HG03558 (cell line): ENCODE results near the gene MEIOC.
"Not testable (repeated sequence)": the region's sequence is repeated elsewhere in the genome, so short reads cannot be mapped to it uniquely, and the experiment has no call there.

Experiments
- ATAC-seq: cut with Tn5 transposase; IDR thresholded peaks from one replicate; pipeline ENCODE4 v1.9.1; 2021; ENCODE audit warnings: moderate number of reproducible peaks; ENCODE audit not compliant: unreplicated experiment; ENCODE audit errors: extremely low read depth

The MEIOC gene

DNA sequence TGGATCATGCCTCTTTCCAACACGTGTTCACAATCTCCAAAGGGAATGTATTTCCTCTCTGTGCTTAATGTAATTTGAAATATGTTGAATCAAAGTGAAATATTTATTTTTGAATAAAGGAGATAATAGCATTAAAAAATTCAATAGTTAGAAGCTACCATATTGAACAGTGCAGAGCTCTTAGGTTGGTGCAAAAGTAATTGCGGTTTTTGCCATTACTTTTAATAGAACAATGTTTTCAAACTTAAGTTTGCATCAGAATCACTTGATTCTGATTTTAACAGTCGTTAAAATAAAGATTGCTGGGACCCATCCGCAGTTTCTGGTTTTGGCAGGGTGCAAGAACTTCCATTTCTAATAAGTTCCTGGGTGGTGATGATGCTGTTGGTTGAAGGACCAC, 10.0 kb upstream of the MEIOC start:
- no peak for ATAC-seq

DNA sequence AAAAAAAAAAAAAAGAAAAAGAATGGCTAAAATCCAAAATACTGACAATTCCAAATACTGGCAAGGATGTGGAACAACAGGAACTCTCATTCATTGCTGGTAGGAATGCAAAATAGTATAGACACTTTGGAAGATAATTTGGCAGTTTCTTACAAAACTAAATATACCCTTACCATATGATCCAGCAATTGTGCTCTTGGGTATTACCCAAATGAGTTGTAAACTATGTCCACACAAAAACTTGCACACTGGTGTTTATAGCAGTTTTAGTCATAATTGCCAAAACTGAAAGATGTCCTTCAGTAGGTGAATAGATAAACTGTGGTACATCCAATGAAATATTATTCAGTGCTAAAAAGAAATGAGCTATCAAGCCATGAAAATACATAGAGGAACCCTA, 8.5 kb upstream of the MEIOC start:
- ATAC-seq: no peak

DNA sequence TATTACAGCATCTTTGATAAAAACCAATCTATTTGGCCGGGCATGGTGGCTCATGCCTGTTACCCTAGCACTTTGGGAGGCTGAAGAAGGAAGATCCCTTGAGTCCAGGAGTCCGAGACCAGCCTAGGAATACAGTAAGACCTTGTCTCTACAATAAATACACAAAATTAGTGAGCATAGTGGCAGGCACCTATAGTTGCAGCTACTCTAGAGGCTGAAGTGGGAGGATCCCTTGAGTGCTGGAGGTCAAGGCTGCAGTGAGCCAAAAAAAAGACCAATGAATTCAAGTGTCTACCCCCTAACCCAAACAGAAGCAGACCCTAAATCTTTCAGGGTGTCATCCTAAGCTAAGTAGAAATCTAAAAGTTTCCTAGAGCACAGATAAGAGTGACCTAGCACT, 7.3 kb upstream of the MEIOC start:
- no peak for ATAC-seq

DNA sequence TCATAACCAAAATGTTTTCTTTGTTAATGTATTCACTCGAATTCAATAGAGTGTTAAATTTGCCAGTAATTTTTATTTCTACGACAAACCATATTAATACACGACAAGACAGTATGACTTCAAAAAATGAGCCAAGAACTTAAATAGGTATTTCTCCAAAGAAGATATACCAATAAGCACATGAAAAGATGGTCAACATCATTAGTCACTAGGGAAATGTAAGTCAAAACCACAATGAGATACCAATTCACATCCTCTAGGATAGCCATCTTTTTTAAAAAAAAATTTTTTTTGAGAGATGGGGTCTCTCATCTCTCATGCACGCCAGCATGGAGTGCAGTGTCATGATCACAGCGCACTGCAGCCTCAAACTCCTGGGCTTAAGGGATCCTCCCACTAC, 5.0 kb upstream of the MEIOC start:
- ATAC-seq: no peak

DNA sequence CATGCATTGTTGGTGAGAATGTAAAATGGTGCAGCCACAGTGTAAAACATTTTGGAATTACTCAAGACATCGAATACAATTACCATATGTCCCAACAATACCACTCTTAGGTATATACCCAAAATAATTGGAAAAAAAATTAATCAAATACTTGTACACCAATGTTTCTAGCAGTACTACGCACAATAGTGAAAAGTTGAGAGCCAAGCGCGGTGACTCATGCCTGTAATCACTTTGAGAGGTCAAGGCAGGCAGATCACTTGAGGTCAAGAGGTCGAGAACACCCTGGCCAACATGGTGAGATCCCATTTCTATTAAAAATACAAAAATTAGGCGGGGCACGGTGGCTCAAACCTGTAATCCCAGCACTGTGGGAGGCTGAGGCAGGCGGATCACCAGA, 3.5 kb upstream of the MEIOC start:
- no peak for ATAC-seq

DNA sequence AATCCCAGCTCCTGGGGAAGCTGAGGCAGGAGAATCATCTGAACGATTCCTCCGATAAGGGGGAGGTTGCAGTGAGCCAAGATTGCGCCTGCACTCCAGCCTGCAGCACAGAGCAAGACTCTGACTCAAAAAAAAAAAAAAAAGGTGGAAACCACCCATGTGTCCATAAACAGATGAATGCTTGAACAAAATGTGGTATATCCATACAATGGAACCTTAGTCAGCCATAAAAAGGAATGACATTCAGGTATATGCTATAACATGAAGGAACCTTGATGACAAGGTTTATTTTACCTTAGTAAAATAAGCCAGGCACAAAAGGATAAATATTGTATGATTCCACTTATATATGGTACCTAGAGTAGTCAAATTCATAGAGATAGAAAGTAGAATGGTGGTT, 2.9 kb upstream of the MEIOC start:
- no peak for ATAC-seq

DNA sequence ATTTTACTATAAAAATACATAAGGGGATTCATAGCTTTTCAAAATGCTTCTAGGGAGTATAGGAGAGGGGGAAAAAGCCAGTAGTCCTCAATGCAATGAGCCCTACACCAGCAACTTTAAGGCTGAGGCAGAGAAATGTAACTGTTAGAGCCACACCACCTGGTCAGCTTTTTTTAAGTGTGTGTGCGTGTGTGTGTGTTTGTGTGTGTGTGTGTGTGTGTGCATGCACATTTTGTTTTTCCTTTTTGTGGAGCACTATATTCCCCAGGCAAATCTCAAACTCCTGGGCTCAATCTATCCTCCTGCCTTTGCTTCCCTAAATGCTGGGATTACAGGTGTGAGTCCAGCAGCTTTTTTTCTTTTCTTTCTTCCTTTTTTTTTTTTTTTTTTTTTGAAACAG, 2.3 kb upstream of the MEIOC start:
- no peak for ATAC-seq

DNA sequence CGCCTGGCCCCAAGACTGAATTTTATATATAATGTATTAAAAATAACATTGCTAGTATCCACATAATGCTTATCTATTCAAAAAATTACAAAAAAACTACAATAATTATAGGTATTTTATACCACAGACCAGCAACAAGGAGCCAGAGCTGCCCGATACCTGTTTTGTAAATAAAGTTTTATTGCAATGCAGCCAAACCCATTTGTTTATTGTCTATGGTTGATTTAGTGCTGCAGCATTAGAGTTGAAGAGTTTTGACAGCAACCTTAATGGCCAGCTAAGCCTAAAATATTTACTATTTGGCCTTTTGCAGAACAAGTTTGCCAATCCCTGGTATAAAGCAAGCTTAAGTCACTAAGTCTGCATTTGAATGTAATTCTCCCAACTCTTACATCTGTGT, 5.6 kb downstream of the MEIOC start:
- no peak for ATAC-seq

DNA sequence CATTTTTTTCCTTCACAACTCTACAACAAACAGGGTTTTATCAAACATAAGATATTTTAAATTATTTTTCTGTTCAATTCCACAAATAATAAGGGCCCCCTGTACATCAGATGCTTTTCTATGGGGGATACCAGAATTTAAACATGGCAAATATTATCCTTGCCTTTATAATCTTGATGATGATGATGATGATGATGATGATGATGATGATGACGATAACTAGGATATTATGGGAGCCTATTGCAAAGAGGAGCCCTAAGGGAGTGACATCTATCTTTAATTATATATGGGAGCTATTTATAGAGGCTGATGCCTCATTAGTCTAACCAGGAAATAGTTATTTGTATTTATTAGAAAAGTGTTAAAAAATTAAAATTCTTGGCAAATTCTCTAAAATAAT, 6.8 kb downstream of the MEIOC start:
- ATAC-seq: no peak

DNA sequence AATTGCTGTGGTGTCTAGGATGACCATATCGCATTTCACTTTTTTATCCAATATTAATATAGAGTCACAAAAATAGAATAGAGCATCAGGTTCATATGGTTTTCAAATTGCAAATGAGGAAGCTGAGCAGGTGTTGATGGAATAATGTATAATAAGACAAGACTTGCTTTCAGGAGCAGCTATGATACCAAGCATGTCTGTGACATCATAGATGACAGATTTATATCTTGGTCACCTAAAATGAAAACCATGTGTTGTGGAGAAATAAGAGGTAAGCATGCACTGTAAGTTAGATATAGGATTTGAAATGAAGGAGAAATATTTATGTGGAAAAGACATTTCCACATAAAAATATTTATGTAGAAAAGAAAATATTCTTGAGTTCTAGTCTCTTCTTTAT, 8.6 kb downstream of the MEIOC start:
- ATAC-seq: no peak

DNA sequence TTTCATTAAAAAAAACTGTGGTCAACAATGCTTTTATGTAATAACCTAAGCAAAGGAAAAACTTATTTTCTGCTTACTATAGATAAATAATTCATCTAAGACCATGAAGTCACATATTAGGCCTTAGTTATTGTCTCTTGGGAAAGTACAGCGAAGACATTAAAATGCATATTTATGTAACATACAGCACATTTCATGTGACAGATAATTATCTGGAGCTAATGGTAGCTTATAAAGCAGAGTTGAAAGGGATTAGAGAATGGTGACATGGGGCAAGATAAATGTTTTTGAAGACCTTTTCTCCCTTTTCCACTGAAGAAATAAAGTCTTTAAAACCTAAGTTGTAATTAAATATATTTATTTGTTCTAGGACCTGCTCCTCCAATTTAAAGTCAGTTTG, 9.7 kb downstream of the MEIOC start:
- no peak for ATAC-seq

DNA sequence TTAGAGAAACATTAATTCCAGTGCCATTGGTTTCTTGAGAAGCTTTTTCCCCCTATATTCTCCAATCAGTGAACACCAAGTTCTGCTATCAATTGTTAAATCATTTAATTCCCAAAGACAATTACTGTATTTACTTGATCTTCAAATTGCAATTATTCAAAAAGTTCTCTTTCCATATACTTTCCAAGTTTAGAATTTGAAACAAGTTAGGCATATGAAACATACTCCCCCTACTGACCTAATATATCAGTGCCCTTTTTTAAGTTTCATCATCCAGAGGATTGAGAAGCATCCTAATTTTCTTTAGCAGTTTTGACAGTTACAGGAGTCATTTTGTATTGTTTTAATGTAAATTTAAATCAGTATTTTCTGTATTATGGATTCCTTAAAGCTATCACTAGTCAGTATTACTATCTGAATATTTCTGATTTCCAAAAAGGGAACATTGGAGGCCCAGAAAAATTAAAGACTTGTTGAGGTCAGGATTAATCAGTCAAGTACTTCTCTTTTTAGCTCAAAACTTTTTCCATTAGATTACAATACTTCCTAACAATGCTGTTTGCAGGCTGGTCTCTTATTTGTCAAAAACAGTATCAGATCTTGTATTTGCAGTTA, 16.3 kb downstream of the MEIOC start:
- ATAC-seq: no peak

DNA sequence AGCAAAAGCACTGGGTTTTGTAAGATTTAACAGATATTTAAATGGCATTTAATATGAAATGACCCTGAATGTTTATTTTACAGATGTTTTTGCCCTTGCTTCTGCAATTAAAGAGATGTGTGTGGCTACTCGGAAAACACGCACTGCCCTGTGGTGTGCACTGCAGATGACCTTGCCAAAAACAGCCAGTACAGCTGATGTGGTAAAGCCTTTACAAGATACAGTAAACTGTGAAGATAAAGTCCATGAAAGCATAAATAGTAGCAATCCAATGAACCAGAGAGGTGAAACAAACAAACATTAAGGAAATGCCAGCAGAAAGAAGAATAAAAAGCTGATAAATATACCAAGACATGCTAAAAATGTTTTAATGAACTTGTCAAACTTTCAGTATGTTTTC, 17.6 kb downstream of the MEIOC start:
- no peak for ATAC-seq

DNA sequence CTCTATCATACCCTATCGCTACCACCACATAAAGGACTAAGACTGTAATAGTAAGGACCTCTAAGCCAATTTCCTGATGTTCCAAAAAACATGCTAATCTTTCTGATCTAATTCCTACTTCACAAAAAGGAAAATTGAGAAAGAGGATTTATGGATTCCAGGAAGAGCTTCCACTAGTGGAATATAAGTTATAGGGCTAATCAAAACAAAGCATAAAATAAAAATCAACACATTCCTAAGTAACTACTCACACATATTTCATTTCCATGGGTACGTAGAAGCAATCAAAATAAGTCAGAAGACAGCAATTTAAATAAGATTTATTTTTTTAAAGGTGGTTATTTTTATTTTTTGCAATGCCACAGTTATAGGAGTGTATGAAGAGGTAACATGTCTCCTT, 20.9 kb downstream of the MEIOC start:
- no peak for ATAC-seq

DNA sequence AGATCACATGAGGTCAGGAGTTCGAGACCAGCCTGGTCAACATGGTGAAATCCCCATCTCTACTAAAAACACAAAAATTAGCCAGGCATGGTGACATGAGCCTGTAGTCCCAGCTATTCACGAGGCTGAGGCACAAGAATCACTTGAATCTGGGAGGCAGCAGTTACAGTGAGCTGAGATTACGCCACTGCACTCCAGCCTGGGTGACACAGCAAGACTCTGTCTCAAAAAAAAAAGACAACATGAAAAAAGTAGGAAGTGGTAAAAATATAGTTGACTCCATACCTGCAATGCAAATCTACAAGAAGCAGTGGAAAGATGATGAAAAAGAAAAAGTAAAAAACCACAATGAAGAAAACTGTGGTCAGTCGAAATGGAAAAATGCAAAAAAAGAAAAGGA, 27.0 kb downstream of the MEIOC start:
- not testable (repeated sequence) for ATAC-seq

DNA sequence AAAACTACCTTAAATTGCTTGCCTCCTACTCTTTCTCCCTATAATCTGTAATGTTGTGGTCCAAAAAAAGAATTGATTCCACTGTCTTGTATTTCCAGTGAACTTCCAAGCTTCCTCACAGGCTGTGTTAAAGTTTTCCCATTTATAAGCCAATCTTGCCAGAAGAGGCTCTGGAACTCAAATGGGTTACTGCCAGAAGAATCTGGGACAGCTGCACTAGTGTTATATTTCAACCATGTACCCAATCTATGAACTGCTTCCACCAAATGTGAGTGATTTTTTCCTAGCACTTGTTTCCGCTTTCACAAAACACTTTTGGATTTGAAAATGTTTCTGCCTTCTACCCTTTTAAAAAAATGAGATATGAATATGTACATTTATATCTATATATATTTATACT, 31.5 kb downstream of the MEIOC start:
- no peak for ATAC-seq

DNA sequence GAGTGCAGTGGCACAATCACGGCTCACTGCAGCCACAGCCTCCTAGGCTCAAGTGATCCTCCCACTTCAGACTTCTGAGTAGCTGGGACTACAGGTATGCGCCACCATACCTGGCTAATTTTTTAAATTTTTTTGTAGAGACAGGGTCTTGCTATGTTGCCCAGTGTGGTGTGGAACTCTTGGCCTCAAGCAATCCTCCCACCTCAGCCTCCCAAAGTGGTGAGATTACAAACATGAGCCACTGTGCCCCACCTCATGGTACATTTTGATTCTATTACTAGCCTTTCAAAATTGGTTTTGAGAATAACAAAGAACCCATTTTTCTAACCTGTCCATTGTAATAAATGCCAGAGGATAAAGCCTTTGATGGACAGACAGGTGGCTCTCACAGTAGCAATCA, 31.9 kb downstream of the MEIOC start:
- no peak for ATAC-seq

DNA sequence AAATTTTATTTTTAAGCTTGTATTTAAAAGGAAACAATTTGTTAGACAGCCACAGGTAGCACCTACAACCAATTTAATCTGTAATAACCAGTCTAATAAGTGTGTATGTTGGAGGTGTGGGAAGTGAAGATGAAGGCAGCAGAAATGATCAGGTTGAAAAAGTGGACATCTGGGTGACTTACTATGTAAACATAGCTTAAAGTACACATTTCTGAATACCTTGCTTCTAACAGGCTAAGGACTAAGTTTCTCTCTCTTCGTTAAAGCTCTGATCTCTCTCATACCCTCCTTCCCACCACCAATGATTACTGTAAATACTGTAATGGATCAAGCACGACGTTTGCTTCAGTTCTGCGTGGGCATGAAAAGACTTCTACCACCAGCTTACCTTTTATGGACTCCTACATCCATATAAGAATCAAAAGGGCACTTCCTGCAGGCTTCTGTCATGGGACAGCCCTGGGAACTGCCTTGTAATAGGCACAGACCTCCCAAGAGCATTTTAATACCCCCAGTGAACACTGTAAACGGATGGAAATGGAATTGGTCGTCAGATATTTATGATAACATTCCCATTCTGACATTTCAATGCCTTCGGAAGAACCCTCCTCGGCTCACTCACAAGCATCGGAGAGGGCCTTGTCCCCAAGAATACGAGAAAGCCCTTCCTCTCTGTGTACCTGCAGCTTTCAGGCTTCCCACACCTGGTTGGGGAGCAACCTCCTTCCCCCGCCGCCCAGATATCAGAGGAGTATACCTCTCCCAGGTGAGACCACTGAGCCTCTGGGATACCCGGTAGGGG, 32.6 kb downstream of the MEIOC start:
- ATAC-seq: no peak

DNA sequence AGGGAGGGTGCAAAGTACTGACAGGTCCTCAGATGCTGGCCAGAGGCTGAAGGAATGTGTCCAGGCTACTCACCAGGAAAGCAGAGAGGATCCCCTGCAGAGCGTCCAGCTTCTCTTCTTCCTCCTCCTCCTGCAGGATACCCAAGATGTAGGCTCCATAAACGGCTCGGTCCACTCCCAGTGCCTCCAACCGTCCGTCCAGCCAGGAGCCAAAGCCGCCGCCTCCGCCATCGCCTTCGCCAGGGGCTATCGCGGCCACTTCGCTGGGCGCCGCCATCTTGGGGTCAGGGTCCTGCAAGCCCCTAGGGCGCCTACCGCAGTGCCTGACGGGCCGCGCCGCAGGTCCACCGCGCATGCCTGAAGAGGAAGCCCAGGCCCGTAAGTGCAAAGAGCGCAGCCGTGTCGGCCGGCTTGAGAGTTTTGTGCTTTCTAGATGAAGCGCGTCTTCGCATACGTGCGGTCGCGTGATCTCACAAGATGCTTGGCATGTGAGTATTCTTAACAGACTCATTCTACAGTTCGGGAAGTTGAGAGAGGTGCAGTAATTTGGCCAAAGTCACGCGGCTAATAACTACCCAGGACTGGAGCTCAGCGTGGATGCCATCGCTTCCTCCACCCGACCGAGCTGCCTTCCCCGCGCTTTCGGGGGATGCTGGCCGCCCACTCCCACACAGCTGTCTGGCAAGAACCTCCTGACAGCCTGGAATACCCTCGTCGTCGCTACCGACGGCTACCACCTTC, 33.4 kb downstream of the MEIOC start, which contains the start of gene CCDC43:
Gene CCDC43 (minus strand): TSS at position 300 of the 741 bp plus-strand sequence. CDS start 23 bp downstream, at position 277.
- ATAC-seq: peak; percentile 64

DNA sequence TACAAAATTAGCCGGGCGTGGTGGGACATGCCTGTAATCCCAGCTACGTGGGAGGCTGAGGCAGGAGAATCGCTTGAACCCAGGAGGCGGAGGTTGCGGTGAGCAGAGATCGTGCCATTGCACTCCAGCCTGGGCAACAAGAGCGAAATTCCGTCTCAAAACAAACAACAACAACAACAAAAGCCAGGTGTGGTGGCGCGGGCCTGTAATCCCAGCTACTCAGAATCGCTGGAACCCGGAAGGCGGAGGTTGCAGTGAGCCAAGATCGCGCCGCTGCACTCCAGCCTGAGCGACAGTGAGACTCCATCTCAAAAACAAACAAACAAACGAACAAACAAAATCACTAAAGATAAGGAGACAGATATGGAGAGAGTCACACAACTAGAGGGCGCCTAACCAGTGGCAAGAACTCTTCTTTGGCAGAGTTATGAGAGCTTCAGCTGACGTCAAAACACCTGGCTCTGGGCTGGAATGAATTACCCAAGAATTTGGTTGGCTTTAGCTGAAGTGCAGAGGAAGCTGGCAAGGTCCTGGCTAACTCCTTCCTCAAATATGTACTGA, 34.6 kb downstream of the MEIOC start:
- ATAC-seq: not testable (repeated sequence)

DNA sequence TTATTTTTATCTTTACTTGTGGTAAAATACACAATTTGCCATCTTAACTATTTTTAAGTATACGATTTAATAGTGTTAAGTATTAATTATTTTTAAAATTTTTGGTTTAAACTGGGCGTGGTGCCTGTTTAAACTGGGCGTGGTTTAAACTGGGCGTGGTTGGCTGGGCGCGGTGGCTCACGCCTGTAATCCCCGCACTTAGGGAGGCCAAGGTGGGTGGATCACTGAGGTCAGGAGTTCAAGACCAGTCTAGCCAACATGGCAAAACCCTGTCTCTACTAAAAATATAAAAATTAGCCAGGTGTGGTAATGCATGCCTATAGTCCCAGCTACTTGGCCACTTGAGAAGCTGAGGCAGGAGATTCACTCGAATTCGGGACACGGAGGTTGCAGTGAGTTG, 37.3 kb downstream of the MEIOC start:
- ATAC-seq: no peak
